Central memory CD8-positive, alpha-beta T cell (primary cell): Measurements from ENCODE around the gene BLCAP.

Experiments used
- ATAC-seq: fragments of 150-1000 bp; cut with Tn5 transposase; replicated peaks from 2 replicates; pipeline ENCODE4 v1.10.0; 2022; ENCODE audit warnings: mild to moderate bottlenecking, moderate FRiP score, moderate number of reproducible peaks; ENCODE audit not compliant: poor library complexity, severe bottlenecking; ENCODE audit errors: extremely low read depth
- DNase-seq, 2 donors: peaks; one replicate each; pipeline ENCODE4 v3.0.0; 2021; ENCODE audit warnings: low spot score in 2 of 2
- H3K27ac Mint-ChIP-seq: one replicate; pipeline ENCODE4 v1.8.0; 2022; ENCODE audit warnings: low read depth, mild to moderate bottlenecking, moderate library complexity, mixed read lengths
- H3K27me3 Mint-ChIP-seq: one replicate; pipeline ENCODE4 v1.8.0; 2022; ENCODE audit warnings: mixed read lengths
- H3K36me3 Mint-ChIP-seq: one replicate; pipeline ENCODE4 v1.8.0; 2022; ENCODE audit warnings: mild to moderate bottlenecking, moderate library complexity, mixed read lengths; ENCODE audit not compliant: insufficient read depth
- H3K4me1 Mint-ChIP-seq: one replicate; pipeline ENCODE4 v1.8.0; 2022; ENCODE audit warnings: mixed read lengths
- H3K4me3 Mint-ChIP-seq: one replicate; pipeline ENCODE4 v1.8.0; 2022; ENCODE audit warnings: mild to moderate bottlenecking, moderate library complexity, mixed read lengths
- H3K9me3 Mint-ChIP-seq: one replicate; pipeline ENCODE4 v1.8.0; 2022; ENCODE audit warnings: mixed read lengths

The BLCAP gene

DNA sequence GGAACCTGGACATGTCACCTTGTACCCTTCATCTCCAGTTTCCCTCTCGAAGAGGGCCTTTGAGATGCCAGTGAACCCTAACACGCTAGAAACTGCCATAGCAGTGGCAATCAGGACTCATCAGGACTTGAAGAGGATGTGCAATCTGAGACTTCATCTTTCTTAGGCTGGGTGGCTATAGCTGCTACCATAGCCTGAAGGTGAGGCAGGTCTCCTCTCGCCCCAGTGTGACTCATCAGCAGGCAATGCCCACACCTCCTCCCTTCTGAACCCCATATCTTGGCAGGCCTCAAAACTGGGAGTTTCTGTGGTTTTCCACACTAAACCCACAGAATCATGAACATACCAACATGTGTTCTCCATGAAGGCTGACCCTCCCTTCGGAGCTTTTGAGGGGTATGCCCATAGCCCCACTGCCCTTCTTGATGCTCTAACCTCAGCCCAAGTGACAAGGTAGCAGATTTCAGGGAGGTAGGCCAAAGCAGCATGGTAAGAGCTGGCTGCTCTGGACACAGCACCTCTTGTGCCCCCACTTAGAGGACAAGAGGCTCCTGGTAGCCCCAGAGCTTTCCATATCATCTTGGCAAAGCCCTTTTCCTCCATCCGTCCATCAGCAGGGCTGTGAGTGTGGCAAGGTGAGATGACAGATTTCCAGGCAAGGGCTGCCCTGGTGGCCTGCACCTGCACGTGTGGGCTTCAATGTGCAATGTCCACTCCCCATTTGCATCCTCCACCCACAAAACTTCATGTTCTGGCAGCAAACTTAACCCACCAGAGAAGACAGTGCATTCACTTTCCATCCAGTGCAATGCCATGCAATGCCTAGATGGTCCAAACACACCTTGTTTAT lies 2.6 kb downstream of the BLCAP start:
- Mint-ChIP-seq H3K4me3 (peak overlapping the region; percentile 93), H3K36me3 (peaks cover 15% of the 10 kb centered on the region), H3K27ac (peak overlapping the region; percentile 50), H3K9me3 (no peaks in the 10 kb centered on the region), H3K4me1 (peaks cover 57% of the 10 kb centered on the region), H3K27me3 (no peaks in the 10 kb centered on the region)
- no peak for DNase-seq
- ATAC-seq, result no peak

DNA sequence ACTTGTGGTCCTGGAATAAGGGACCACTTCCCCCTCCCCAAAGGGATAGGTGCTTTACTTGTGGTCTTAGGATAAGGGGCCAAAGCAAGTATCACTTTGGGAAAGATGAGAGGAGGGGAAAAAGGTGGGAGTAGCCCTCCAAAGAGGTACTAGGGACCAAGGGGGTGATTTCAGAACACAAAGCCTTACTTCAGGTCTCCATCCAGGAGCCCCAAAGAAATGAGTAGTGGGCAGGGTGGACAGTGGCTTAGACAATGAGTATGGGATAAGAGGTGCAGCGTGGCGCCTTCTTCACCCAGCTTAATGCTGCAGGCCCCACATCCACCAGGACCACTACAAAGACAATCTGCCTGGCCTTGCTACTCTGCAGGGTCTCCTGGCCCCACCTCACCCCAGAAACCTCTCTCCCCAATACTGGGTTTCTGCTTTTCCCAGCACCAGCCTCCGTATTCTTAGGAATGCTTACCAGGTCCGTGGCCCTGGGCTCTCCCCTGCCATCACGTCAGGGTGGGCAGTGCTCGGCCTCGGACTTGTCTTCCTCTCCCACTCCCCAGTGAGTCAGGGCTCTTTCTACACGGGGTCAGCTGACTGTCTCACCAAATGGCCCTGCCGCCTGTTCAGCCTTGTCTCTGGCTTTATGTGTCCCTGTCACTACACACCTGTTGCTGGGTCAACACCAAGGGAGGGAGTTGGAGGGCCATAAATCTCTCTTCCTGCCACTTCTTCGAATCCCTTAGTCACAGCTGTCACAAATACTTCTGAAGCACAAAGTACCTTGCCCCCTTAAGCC lies 3.6 kb downstream of the BLCAP start:
- Mint-ChIP-seq H3K4me1 (peaks cover 62% of the 10 kb centered on the region), H3K27ac (peak overlapping the region; percentile 17), H3K4me3 (no peak overlapping the region), H3K36me3 (peaks cover 17% of the 10 kb centered on the region), H3K9me3 (no peaks in the 10 kb centered on the region), H3K27me3 (no peaks in the 10 kb centered on the region)
- DNase-seq (no peak), ATAC-seq (no peak)

DNA sequence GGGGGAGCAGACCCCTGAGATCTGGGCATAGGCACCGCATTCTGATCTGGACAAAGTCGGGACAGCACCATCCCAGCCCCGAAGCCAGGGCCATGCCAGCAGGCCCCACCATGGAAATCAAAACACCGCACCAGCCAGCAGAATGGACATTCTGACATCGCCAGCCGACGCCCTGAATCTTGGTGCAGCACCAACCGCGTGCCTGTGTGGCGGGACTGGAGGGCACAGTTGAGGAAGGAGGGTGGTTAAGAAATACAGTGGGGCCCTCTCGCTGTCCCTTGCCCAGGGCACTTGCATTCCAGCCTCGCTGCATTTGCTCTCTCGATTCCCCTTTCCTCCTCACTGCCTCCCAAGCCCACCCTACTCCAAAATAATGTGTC lies 4.7 kb downstream of the BLCAP start:
- ATAC-seq, result no peak
- H3K27me3 Mint-ChIP-seq, result no peaks in the 10 kb centered on the region
- H3K27ac Mint-ChIP-seq, result no peak overlapping the region
- peaks cover 23% of the 10 kb centered on the region for H3K36me3 Mint-ChIP-seq
- no peak overlapping the region for H3K4me3 Mint-ChIP-seq
- no peaks in the 10 kb centered on the region for H3K9me3 Mint-ChIP-seq
- DNase-seq, result no peak
- H3K4me1 Mint-ChIP-seq, result peaks cover 64% of the 10 kb centered on the region

DNA sequence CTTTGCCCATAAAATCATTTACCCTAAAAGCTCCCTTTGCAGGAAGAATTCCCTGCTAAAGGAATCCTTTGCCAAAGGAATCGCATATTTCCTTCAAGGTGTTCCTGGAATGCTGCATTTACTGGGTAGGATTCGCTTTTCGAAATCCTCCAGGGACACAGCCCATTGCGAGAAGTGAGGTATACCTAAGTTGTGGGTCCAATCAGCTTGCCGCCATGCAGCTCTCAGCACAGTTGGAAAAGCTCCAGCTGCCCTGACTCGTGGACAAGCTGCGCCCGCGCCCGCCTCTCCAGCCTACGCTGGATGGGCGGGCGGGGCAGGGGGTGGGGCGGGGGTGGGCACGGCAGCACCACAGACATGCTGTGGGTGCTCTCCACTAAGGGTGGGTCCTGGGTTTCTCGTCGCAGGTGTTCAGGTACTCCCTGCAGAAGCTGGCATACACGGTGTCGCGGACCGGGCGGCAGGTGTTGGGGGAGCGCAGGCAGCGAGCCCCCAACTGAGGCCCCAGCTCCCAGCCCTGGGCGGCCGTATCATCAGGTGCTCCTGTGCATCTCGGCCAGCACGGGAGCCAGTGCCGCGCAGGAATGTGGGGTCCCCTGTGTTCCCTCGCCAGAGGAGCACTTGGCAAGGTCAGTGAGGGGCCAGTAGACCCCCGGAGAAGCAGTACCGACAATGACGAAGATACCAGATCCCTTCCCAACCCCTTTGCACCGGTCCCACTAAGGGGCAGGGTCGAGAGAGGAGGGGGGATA lies 5.2 kb downstream of the BLCAP start:
- Mint-ChIP-seq H3K36me3 (peaks cover 23% of the 10 kb centered on the region), H3K27me3 (no peaks in the 10 kb centered on the region), H3K27ac (no peak overlapping the region), H3K4me1 (peaks cover 66% of the 10 kb centered on the region), H3K9me3 (no peaks in the 10 kb centered on the region), H3K4me3 (no peak overlapping the region)
- ATAC-seq (no peak), DNase-seq (no peak)

DNA sequence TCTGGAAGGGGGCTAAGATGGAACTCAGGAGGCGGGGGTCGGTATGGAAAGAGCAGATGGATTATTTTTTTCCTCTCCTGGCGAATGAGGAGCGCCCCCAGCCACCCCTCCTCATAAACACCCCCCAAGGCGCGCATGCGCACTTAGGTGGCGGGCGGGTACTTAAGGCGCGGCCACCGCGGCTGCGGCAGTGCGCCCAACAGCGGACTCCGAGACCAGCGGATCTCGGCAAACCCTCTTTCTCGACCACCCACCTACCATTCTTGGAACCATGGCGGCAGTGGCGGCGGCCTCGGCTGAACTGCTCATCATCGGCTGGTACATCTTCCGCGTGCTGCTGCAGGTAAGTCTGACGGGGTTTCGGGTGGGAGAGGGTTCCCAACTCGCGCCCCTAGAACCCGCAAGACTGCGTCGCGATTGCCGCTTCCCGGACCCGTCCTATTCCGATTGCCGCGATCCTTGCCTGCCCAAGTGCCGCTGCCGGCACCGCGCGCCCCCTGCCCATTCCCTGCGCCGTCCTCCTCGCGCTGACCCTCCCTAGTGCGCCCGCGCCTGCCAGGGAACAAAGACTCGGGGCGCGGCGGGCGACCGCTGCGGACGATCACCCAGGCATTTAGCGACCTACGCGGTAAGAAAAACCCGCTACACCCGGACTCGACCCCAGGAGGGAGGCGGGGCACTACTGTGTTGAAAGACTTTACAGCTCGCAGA lies 6.5 kb downstream of the BLCAP start, which contains the start of gene NNAT:
TSS of gene NNAT (plus strand) at position 190 of the 711 bp plus-strand sequence. CDS start at position 272, 82 bp downstream.
- H3K9me3 Mint-ChIP-seq, result no peaks in the 10 kb centered on the region
- H3K27me3 Mint-ChIP-seq, result no peaks in the 10 kb centered on the region
- H3K27ac Mint-ChIP-seq, result no peak within 1 kb of the TSS
- peak within 1 kb of the TSS; percentile 20 for H3K4me3 Mint-ChIP-seq
- peaks cover 27% of the 10 kb centered on the region for H3K36me3 Mint-ChIP-seq
- no peak for ATAC-seq
- peaks cover 69% of the 10 kb centered on the region for H3K4me1 Mint-ChIP-seq
- DNase-seq, result no peak

DNA sequence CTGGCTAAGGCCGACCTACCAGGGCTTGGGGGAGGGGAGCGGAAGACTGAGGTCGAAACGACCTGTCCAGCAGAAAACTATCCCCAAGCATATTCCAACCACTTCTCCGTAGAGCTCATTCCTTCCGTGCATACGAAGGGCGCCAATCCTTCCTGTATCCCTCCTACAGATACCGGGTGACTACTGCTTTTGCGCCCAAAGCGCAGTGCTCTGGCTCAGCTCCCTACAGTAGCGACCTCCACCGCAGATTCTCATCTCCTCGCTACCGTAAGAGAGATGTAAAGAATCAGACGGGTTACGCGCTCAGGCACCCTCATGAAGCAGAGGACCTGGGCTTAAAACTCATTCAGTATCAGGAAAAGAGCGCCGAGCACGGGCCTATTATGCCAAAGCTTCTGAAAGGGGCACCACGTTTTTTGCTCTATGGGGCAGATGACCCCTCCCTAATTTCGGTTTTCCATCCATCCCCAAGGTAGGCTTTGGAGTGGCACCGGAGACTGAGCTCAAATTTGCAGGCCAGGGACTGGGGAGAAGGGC lies 7.2 kb downstream of the BLCAP start:
- Mint-ChIP-seq H3K27ac (no peak overlapping the region), H3K27me3 (no peaks in the 10 kb centered on the region), H3K36me3 (peaks cover 26% of the 10 kb centered on the region)

DNA sequence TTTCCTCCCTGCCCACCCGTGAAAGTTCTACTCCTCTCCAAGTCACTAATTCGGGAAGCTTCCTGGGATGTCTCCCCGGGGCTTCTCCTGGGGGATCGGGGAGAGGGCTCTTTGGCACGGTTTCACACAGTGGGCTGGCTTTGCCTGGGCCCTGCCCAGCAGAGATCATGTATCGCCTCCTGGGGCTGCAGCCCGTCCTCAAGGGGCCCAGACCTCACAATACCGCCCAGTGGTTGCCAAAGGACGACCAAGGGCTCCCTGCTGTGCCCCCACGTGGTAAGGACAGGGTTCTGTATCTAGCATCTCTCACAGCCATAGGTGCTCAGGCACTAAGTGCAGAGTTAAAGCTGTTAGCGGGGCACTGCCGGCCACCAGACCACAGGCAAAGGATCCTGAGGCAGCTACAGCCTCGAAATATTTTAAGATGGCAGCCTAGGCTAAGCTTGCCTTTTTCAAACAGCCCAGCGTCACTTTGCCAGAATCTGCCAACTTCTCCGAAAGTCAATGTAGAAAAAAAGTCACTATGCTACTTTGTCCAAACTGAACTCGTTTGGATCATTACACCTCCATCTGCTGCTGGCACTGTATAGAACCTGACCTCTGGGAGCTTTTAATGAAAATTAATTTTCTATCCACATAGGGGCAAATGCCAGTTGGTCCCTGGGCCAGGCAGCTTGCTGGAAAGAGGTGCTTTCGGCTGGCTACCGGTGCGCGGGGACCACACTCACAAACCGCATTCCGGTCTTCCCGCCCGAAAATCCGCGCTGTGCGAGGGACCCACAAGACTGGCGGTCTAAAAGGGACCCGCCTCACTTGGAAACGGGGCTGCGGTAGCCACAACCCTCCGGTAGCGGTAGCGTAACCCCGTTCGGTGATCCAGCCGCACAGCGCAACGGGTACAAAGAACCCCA lies 7.9 kb downstream of the BLCAP start:
- no peak for ATAC-seq

More for the DNA sequence above, 7.2 kb downstream of the BLCAP start:
- H3K4me1 Mint-ChIP-seq, result peaks cover 68% of the 10 kb centered on the region
- DNase-seq, result no peak
- no peak for ATAC-seq
- H3K4me3 Mint-ChIP-seq, result no peak overlapping the region
- H3K9me3 Mint-ChIP-seq, result no peaks in the 10 kb centered on the region

DNA sequence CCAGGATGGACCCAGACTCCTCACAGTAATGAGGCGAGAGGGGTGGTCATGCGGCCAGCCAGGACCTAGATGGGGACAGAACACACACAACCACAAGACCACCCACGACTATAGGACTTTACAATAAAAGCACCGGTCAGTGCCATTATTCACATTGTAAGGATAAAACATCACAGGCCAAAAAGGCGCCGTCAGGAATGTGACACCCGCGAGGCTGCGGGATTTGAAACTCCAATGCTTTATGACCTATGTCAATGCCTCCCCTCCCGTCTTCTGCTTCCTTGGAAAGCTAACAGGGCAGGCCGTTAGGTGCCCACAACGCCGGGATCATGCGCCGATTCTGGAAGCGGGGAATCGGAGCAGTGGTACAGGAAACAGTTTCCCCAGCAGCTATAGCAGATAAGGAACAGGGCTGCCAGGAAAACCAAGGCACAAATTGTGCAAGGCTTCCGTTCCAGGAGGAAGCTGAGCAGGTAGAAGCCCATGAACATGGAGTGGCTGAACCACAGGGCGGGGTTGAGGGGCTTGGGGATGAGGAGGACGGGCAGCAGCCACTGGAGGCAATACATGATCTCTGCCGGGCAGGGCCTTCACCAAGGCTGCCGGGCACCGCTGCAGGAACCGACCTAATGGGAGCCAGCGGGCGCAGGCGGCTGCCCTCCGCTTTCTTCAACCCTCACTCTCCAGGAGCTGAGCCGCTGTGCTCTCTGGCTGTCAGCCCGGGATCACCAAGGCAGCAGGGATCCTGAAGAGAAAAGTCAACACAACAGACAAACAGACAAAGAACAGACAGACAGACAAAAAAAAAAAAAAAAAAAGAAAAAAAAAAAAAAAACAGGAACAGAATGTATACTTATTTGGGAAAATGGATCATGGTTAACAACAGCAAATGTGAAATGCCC lies 8.8 kb downstream of the BLCAP start:
- DNase-seq (no peak), ATAC-seq (no peak)
- H3K27ac Mint-ChIP-seq, result no peak overlapping the region
- no peak overlapping the region for H3K4me3 Mint-ChIP-seq
- no peaks in the 10 kb centered on the region for H3K9me3 Mint-ChIP-seq
- H3K4me1 Mint-ChIP-seq, result peaks cover 62% of the 10 kb centered on the region
- peaks cover 25% of the 10 kb centered on the region for H3K36me3 Mint-ChIP-seq
- H3K27me3 Mint-ChIP-seq, result no peaks in the 10 kb centered on the region

More for the DNA sequence above, 7.9 kb downstream of the BLCAP start:
- H3K27ac Mint-ChIP-seq, result no peak overlapping the region
- peaks cover 25% of the 10 kb centered on the region for H3K36me3 Mint-ChIP-seq
- no peak overlapping the region for H3K4me3 Mint-ChIP-seq
- no peaks in the 10 kb centered on the region for H3K9me3 Mint-ChIP-seq
- no peak for DNase-seq
- H3K27me3 Mint-ChIP-seq, result no peaks in the 10 kb centered on the region
- peaks cover 66% of the 10 kb centered on the region for H3K4me1 Mint-ChIP-seq

DNA sequence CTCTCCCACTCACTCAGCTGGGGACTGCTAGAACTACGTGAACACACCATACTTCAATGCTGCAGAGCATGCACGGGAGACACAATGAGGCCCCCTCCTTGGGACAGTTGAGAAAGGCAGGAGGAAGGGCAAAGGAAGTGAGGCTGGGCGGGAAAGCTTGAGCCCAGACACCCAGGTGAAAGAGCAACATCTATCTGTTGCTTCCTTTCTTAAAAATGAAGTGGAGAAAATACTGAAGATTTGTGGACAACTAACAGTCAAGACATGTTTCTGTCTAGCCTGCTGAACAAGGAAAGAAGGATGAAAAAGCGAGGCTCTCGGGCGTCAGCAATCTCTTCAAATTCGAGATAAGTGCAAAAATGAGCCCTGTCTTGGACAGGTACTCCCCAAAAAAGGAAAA lies 9.6 kb downstream of the BLCAP start:
- ATAC-seq (no peak), DNase-seq (no peak)
- peaks cover 54% of the 10 kb centered on the region for H3K4me1 Mint-ChIP-seq
- no peaks in the 10 kb centered on the region for H3K9me3 Mint-ChIP-seq
- peaks cover 25% of the 10 kb centered on the region for H3K36me3 Mint-ChIP-seq
- no peak overlapping the region for H3K4me3 Mint-ChIP-seq
- H3K27ac Mint-ChIP-seq, result peak overlapping the region; percentile 16
- H3K27me3 Mint-ChIP-seq, result no peaks in the 10 kb centered on the region

DNA sequence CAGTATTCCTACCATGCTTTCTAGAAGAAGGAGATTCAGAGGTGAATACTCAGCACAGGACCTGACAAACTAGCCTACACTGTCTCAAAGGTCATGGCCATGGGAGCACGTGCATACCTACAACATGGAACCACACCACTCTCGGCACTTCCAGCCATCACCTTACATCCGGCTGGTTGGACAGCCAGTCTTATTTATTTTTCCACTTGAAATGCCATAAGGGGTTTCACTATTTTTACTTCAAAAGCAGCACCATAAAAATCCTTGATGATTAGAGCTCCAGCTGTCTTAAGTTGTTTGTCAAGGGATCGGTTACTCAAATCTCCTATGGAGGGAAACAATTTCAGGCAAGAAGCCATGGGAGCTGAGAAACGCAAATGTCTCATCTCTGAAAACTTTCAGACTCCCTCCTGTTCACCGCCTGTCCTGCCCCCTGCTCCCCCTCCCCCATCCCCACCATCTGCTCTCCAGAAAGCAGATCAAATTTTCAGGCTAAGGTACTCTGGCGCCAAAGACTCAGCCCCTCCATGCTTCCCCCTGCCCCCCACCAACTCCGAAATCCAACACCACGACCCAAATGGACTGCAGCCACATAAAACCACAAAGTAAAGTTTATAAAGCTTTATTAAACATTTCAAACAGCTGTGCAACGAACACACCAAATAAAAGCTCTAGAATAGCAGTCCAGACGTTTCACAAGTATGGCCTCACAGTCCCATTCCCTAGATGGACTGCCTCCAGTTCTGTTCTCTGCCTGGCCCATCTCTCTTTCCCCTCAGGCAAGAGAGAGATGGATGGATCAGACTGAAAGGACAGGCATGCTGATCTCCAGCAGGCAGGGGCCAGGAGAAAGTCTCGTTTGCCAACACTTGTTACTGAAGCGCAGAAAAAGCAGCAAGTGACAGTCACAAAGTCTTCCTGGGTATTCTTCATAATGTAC lies 10.6 kb downstream of the BLCAP start:
- H3K4me3 Mint-ChIP-seq, result no peak overlapping the region
- DNase-seq (no peak), ATAC-seq (no peak)
- H3K27ac Mint-ChIP-seq, result no peak overlapping the region
- no peaks in the 10 kb centered on the region for H3K9me3 Mint-ChIP-seq
- H3K27me3 Mint-ChIP-seq, result no peaks in the 10 kb centered on the region
- peaks cover 56% of the 10 kb centered on the region for H3K4me1 Mint-ChIP-seq
- H3K36me3 Mint-ChIP-seq, result peaks cover 23% of the 10 kb centered on the region
